Thyroid gland (tissue), 4 donors: Measurements from ENCODE around the gene SCD5.

Experiments
- POLR2A ChIP-seq, 2 donors: fragments of 450-650 bp; IDR thresholded peaks; one replicate each; pipeline ENCODE4 v1.6.1; 2017; ENCODE audit warnings: antibody characterized with exemption in 2 of 2, mild to moderate bottlenecking in 2 of 2, moderate library complexity in 1 of 2
- TF ChIP-seq, protein P1 (sequence below), 6 experiments: fragments of 200-600 bp in 3 of 6; fragments of 450-650 bp in 3 of 6; sonication (generic) in 3 of 6; IDR thresholded peaks; one replicate each; pipeline ENCODE4 v1.5.1; 2016 to 2019; ENCODE audit warnings: antibody characterized with exemption in 6 of 6, mild to moderate bottlenecking in 2 of 6, inconsistent platforms in 1 of 6, moderate library complexity in 1 of 6

DNA sequence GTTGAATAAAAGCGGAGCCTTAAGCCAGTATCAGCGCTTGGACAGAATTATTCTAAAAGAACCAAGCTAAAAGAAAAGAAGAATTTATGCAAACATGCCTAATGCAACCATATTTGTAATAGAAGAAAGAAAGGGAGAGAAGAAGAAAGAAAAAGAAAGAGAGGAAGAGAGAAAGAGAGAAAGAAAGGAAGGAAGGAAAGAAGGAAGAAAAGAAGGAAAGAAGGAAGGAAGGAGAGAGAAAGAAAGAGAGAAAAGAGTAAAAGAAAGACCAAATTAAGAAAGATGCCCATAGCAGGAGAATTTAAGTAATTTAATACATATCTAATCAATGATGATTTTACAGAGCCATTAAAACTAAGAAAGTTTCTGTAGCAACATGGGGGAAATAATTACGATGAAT lies 206.0 kb downstream of the SCD5 start:
- TF ChIP-seq, protein P1, sequence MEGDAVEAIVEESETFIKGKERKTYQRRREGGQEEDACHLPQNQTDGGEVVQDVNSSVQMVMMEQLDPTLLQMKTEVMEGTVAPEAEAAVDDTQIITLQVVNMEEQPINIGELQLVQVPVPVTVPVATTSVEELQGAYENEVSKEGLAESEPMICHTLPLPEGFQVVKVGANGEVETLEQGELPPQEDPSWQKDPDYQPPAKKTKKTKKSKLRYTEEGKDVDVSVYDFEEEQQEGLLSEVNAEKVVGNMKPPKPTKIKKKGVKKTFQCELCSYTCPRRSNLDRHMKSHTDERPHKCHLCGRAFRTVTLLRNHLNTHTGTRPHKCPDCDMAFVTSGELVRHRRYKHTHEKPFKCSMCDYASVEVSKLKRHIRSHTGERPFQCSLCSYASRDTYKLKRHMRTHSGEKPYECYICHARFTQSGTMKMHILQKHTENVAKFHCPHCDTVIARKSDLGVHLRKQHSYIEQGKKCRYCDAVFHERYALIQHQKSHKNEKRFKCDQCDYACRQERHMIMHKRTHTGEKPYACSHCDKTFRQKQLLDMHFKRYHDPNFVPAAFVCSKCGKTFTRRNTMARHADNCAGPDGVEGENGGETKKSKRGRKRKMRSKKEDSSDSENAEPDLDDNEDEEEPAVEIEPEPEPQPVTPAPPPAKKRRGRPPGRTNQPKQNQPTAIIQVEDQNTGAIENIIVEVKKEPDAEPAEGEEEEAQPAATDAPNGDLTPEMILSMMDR (IDR thresholded peaks at IDR 0.05), result no peak
- TF ChIP-seq POLR2A (IDR thresholded peaks at IDR 0.05), result no peak
